Cardiac septum (tissue), 1 donor: Measurements from ENCODE around the gene TULP3. TPM values are rescaled to one million over a fixed set of nuclear protein-coding genes. Genes with fewer than 3 reads are reported as not detected.
A peak's percentile ranks its signal among the peaks of the same experiment; 100 is the strongest.
"Not testable (repeated sequence)": the region's sequence is repeated elsewhere in the genome, so short reads cannot be mapped to it uniquely, and the experiment has no call there.

ENCODE experiments used
- DNase-seq: peaks from one replicate; pipeline ENCODE4 v3.0.0-alpha.2; 2020; ENCODE audit warnings: low spot score
- intact Hi-C: fragments of 100-400 bp; cut with DNase I; formaldehyde crosslinking; loops from one replicate; pipeline ENCODE4 v1.14.0; 2022
- total RNA-seq: library from RNA; stranded (reverse); fragmentation: NEBNext Ultra II Directional; extraction: Animal tissue kit (Norgen Biotek cat#: 25700); gene quantifications from one replicate; pipeline ENCODE4 v1.2.1, GENCODE V29; 2021
- donor health status: DM: no; HTN: no; CAD: no.

Gene TULP3
- total RNA-seq, 1 donor from 2014 or later, result 6.2 TPM

DNA sequence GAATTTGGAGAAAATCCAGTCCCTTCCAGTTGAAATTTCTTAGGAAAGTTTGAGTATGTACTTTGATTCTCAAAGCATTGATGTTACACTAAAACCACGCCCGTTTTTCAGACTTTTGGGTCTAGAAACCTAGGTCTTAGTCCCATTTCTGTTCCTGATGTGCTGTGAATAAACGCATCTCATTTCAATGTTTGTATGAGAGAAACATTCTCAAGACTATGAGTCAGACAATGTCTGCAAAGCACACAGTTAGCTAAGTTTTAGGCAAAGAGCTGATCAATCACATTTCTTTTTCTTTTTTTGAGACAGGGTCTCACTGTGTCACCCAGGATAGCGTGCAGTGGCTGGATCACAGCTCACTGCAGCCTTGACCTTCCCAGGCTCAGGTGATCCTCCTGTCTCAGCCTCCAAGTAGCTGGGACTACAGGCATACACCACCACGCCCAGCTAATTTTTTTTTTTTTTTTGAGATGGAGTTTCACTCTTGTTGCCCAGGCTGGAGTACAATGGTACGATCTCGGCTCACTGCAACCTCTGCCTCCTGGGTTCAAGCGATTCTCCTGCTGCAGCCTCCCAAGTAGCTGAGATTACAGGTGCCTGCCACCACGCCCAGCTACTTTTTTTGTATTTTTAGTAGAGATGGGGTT, 21.6 kb upstream of the TULP3 start:
- not testable (repeated sequence) for DNase-seq

DNA sequence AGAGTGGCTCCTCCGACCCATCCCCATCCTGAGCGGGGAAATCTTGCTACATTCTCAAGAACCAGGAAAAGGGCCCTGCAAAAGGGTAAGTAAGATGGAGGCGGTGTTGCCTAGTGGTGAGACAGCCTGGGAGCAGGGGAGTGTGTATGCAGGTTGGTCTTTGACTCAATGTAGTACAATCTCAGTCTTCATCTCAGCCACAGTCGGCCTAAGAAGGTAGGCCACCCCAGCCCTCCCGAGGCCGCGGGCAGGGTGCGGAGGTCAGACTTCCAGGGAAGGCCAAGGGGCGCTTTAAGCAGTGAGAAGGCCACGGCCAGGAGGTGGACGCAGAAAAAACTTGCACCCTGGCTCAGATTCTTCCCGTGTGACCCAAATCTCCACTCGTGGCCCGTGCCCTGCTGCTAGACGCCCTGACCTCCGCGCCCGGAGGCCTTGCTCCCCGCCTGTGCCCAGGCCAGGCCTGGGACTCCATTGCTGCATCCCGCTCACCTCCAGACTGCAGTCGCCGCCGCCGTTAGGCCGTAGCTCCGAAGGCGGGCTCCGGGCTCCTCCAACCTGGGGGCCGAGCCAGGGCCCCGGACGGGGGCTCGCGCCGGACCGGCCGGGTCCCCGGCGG, 14.2 kb upstream of the TULP3 start:
- intact Hi-C loops, result no loop called here
- no peak for DNase-seq

More for the DNA sequence above, 21.6 kb upstream of the TULP3 start:
- intact Hi-C loops, result not testable (repeated sequence)

DNA sequence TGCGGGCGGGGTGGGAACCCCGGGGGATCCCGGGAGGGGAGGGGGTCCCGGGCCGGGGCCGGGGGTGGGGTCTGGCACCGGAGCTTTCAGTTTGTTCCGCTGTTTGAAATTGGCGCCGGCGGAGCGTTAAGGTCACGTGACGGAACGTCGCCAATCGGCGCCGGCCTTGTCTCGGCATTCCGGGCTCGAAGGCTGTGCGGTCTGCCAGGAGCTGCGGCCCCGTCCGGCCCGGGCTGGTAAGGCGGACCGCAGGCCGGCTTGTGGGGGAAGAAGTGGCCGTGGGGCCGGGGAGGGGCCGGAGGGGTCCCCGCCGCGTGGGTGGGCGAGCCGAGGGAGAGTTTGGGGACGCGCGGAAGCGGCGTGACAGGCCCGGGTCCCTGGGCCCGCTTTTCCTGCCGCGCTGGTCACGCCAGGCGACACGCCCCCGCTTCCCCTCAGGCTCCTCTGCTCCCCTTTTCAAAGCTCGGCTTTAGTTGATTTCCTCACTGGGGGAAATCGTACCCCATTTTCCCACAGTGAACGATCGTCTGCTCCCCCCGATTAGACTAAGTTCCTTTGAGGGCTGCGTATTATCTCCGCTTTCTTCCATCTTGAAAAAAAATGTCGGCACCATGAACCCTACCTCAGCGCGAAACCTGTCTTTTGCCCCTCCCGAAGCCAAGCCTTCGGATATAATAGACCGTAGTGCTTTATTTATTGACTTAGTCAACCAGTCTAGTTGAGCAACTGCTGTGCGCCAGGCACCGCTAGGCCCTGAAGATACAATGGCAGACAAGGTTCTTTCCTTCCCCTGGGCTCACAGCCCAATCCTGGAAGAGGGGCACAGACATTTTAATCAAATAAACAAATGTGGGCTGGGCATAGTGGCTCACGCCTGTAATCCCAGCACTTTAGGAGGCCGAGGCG, 13.4 kb upstream of the TULP3 start, which contains the start of the genes FOXM1 and RHNO1:
Gene FOXM1 (minus strand): TSS at position 128 of the 906 bp plus-strand sequence. CDS start 2,696 bp downstream, outside the sequence.
Gene RHNO1 (plus strand): TSS at position 177 of the 906 bp plus-strand sequence. CDS start 8,144 bp downstream, outside the sequence.
- DNase-seq, result peak; percentile 96
- intact Hi-C loops, result no loop called here

DNA sequence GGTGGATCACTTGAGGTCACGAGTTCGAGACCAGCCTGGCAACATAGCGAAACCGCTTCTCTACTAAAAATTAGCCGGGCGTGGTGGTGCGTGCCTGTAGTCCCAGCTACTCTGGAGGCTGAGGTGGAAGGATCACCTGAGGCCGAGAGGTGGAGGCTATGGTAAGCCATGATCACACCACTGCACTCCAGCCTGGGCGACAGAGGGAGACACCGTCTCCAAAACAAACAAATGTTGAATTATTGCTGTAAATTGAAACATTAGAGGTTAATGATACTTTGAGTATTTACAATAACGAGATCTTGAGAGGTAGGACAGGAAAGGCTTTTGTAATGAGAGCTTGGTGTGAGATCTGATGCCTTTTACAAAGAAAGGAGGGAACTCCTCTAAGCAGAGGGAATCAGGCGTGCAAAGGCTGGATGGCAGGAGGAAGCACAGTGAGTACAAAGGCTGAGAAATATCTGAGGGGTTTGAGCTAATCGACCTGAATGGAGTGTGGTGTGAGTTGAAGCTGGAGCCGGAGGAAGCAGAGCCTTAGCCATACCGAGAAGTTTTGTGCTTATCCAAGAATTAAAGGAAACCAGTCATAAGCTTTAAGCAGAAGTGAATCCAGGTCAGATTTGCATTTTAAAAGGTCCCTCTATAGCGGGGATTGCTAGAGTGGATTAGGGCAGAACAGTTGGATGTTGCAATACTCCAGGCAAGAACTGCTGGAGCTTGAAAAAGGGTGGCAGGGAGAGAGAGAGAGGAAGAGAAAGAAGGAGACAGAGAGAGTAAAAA, 12.5 kb upstream of the TULP3 start:
- intact Hi-C loops, result no loop called here
- DNase-seq, result no peak

DNA sequence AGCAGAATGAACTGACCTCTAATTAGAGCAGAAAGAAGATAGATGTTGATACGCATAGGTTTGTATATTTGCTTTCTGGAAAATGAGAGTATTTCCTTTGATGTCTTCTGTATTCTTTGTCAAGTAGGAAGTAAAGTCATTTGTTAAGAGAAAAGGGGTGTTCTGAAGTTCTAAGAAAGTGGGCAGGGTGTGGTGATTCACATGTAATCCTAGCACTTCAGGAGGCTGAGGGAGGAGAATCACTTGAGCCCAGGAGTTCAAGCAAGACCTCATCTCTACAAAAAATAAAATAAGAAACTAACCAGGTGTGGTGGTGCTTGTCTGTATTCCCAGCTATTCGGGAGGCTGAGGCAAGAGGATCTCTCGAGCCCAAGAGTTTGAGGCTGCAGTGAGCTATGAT, 10.8 kb upstream of the TULP3 start:
- intact Hi-C loops, result no loop called here
- no peak for DNase-seq

DNA sequence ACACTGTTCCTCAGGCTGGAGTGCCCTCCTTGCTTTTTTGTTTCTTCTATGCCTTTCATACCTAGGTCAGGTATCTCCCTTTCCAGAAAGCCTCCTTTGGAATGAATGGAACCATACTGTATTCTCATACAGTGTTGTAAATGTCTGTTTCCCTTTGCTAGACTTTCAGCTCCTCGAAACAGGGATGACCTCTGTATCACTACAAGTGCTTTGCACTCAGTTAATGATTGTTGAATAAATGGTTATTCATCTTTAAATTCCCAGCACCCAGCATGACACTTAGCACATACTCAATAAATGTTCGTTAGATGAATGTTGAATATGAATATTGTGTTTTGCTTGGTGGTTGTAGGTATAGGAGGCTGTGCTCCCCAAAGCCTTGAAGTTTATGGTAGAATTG, 5.9 kb upstream of the TULP3 start:
- no peak for DNase-seq
- intact Hi-C loops, result loop anchor here (2.0 to 5.0 kb wide), 2 partner anchors 57 to 150 kb away; no protein-coding TSS in a partner anchor

DNA sequence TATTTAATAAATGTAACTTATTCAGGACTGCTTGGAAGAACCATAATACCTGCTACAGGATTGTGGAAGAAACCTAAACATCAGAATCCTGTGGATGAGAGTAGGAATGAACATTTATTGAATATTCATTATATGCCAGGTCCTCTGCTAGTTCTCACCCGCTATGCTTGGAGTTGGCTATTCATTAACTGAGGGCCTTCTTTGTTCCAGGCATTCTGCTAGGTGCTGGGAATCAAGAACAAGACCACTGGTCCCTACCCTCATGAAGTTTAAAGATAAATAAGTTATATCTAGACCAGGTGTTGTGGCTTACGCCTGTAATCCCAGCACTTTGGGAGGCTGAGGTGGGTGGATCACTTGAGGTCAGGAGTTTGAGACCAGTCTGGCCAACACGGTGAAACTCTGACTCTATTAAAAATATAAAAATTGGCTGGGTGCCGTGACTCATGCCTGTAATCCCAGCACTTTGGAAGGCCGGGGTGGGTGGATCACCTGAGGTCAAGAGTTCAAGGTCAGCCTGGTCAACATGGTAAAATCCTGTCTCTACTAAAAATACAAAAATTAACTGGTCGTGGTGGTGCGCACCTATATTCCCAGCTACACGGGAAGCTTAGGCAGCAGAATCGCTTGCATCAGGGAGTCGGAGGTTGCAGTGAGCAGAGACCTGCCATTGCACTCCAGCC, 3.8 kb upstream of the TULP3 start:
- intact Hi-C loops, result loop anchor here (5.0 kb wide), 1 partner anchor 55 kb away; no protein-coding TSS in a partner anchor
- no peak for DNase-seq

- intact Hi-C loops, result loop anchor here (5.0 kb wide), 1 partner anchor 67 kb away; the partner anchor contains the start of gene TEAD4
- no peak for DNase-seq
These were observed 697 bp upstream of the TULP3 start for GRCh38 chr12:2890001-2890387.

DNA sequence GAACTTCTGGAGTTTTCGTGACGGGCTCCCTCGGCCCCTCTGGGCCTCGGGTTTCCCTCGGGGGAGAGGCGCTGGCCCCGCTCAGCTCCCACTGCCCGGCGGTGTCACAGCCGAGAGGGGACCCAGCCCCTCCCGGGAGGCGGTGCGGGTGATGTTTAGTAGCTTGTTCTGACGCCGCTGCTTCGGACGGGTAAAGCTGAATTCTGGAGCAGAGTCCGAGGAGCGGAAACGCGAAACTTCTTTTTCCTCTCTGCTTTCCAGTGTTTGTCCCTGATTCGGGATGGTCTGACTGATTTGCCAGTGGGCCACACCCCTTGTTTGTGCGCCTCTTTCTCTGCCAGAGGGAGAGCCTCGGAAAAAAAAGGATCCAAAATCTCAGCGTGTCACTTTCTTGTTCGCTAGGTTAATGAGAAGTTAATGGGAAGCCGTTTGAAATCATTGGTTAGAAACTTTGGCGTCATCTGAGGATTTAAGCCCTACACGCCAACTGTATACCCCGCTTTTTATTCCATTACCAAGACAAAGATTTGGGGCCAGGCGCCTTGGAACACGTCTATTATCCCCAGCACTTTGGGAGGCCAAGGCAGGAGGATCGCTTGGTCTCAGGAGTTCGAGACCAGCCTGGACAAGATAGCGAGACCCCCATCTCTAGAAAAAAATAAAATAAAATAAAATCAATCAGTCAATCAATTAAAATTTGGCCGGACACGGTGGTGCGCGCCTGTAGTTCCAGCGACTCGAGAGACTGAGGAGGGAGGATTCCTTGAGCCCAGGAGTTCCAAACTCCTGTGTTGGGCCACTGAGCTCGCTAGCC, 756 bp downstream of the TULP3 start:
- peak; percentile 82 for DNase-seq
- intact Hi-C loops, result loop anchor here (5.0 kb wide), 1 partner anchor 66 kb away; the partner anchor contains the start of gene TEAD4

DNA sequence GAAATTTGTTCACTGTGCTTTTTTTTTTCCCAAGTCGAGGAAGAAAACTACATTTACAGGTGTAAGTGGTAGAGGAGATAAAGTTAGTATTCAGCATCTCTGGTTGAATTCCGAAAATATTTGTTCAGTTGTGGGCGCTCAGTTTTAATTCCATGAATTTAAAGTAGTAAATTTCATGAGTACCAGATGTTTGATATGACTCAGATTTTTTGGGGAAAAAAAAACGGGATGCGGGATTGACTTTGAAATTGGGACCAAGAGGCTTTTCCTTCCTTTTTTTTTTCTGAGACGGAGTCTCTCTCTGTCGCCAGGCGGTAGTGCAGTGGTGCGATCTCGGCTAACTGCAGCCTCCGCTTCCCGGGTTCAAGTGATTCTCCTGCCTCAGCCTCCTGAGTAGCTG, 1.6 kb downstream of the TULP3 start:
- DNase-seq, result no peak
- intact Hi-C loops, result loop anchor here (5.0 kb wide), 1 partner anchor 65 kb away; the partner anchor contains the start of gene TEAD4

DNA sequence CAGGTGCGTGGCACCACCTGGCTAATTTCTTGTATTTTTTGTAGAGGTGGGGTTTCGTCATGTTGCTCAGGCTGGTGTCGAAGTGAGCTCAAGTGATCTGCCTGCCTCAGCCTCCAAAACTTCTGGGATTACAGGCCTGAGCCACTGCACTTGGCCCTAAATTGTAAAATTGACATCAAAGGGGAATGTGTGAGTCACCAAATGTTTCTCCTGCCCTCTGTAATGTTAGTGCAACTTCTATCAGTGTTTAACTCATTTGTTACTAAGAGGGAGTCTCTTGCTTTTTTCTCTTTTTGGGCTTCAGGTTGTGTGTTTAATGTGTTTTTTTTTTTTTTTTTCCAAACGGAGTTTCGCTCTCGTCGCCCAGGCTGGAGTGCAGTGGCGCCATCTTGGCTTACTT, 2.3 kb downstream of the TULP3 start:
- intact Hi-C loops, result loop anchor here (5.0 kb wide), 1 partner anchor 64 kb away; the partner anchor contains the start of gene TEAD4
- DNase-seq, result no peak

- DNase-seq, result no peak
- intact Hi-C loops, result no loop called here
These were observed 4.4 kb downstream of the TULP3 start for GRCh38 chr12:2895051-2895451.

GRCh38 chr12:2895511-2895910, 4.8 kb downstream of the TULP3 start:
- intact Hi-C loops, result no loop called here
- no peak for DNase-seq

DNA sequence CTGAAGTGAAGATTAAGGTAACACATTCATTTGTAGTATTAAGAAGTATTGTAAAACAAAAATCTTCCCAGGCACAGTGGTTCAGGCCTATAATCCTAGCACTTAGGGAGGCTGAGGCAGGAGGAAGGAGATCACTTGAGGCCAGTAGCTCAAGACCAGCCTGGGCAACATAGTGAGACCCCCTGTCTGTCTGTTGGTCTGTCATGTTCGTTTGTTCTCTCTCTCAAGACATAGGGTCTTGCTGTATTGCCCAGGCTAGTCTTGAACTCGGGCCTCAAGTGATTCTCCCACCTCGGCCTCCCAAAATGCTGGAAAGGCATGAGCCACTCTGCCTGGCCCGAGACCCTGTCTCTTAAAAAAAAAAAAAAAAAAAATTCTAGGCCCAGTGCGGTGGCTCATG, 6.7 kb downstream of the TULP3 start:
- intact Hi-C loops, result no loop called here

DNA sequence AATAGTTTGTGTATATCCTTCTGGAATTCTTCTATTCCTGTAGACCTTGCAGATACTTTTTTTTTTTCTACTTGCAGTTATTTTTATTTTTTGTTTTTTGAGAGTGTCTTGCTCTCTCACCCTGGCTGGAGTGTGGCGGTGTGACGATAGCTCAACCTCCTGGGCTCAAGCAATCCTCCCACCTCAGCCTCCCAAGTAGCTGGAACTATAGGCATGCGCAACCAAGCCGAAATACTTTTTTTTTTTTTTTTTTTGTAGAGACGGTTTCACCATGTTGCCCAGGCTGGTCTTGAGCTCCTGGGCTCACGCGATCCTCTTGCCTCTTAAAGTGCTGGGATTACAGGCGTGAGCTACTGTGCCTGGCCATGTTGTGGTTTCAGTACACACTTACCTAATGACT, 10.0 kb downstream of the TULP3 start:
- no peak for DNase-seq
- intact Hi-C loops, result no loop called here

More for the DNA sequence above, 6.7 kb downstream of the TULP3 start:
- DNase-seq, result no peak

- DNase-seq, result no peak
- intact Hi-C loops, result no loop called here
These were observed 11.7 kb downstream of the TULP3 start for GRCh38 chr12:2902272-2902880.

GRCh38 chr12:2904260-2904659, 13.6 kb downstream of the TULP3 start:
- DNase-seq, result no peak
- intact Hi-C loops, result no loop called here
